CD4-positive, alpha-beta T cell treated with Interleukin-17A for 1 hour (primary cell): Measurements from ENCODE around the gene ARFIP1.

Experiments used
- DNase-seq: peaks from one replicate; pipeline ENCODE4 v3.0.0-alpha.2; 2020

Gene ARFIP1

DNA sequence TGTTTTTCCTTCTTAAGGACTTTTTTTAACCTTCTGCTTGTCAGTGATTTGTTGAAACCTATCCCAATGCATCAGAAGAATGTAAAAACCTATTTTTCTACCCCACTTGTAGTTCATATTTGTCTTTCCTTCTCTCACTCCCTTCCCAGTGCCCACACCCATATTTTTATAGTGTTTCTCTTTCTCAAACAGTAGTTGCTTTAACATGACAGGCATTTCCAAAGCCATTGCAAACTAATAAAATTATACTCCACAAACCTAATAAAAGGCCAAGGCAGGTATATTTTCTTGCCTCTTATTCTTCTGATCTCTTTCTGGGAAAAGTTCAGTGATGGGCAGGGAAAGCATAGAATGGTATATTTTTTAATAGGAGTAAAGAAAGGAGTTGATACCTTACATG lies 120.6 kb downstream of the ARFIP1 start:
- DNase-seq = no peak

DNA sequence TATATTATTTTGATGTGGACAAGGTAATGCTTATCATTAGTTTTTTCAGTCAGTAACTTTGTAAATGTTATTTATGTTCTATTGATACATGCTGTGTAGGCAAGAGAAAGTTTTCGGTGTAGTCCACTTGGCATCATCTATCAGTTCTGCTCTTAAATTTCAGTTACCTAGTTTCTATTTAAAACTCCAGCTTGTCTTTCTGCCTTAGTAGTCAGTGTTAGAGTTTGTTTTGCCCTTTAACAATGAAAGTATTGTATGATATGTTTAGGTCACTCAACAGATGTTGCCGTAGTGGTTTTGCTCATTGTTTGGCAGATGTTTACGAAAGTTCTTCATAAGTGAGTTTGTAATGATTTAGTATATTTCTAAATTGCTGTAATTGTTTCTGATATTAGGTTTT lies 121.5 kb downstream of the ARFIP1 start:
- no peak for DNase-seq

DNA sequence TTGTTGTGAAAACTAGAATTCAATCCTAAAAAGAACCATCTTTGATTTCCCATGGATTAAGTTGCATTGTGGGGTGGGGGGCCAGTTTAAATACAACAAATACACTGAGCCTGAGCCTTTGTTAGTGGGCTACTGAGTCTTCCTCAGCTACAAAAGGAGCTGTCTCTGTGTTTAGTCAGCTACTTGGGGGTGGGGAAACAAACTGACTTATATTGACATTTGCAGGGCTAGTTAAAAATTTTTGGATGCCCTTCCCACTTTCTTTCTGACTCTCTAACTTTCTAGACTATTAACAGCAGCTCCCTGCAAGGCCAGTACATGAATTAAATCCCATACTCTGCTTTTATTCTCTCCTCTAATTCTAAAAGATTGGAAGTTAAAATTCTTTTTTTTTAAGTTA lies 123.9 kb downstream of the ARFIP1 start:
- no peak for DNase-seq

DNA sequence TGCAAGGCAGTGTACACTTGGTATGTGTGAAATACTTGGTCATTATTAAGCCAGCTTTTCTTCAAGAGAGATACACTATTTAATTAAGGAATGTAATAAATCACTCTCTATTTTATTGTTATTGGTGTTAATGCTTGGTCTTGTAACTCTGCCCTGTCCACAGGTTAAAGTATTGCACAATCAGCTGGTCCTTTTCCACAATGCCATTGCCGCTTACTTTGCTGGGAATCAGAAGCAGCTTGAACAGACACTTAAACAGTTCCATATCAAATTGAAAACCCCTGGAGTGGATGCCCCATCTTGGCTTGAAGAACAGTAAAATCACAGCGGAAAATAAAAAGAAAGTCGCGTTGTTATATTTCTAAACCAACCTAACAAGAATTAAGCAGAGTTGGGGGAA lies 130.1 kb downstream of the ARFIP1 start:
- DNase-seq = no peak

DNA sequence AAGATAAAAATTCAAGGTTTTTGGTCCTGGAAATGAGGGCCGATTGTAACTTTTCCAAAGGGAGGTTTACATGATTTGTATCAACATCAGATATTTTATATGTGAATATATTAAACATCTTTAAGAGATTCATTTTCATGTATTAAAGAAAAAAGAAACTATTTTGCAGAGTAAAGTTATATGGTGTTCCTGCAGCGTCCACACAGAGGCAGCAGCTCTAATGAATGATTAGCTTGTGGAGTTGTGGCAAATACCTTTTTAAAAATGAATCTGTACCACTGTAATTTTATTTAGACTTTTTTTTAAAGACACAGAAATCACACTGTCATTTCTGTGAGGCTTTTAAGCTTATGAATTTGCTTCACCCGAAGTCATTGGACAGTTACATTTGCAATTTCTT lies 130.8 kb downstream of the ARFIP1 start:
- DNase-seq = no peak

DNA sequence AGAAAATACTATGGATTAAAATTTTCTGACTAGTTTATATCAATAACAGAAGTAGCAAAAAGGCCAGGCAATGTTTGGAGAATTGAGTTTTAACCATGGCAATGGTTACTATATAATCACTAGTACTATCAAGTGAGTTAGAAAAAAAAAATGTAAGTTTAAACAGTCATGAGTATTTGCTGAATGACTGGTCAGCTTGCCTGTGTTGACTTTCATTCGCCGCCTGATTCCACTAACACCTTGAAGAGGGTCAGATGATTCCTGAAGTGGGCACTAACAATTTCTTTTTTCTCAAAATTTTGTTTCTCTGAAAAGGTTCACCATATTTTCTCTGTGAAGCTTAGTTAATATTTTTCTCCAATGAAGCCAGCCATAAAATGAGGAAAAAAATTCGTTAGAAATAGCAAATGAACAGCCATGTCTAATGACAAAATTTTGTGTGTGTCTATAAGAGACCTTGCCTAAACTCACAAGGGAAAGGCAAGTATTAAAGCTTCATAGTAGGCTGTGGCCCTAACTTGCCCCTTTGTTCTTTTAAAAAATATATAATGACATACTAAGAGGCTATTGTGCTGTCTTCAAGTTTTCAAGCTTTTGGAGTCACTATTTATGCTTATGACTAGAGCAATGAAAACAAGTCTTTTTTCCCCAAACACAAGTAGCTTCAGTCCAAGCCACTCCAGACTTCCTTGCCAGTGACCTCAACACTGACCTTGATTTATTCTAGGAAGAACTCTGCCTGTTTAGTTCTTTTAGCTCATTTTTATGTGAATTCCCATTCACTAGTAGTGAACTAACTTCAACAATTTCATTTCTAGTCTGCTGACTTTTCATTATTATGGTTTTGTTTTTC lies 138.0 kb downstream of the ARFIP1 start:
- DNase-seq = no peak

DNA sequence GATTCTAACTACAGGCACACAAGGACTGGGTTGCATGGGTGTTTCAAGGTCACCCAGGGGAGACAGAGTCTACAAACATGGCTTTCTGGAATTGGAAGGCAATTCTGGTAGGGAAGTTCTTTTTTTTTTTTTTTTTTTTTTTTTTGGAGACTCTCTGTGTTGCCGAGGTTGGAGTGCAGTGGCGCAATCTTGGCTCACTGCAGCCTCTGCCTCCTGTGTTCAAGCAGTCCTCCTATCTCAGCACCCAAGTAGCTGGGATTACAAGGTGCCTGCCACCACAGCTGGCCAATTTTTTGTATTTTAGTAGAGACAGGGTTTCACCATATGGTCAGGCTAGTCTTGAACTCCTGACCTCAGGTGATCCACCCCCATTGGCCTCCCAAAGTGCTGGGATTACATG lies 140.1 kb downstream of the ARFIP1 start:
- DNase-seq = no peak

DNA sequence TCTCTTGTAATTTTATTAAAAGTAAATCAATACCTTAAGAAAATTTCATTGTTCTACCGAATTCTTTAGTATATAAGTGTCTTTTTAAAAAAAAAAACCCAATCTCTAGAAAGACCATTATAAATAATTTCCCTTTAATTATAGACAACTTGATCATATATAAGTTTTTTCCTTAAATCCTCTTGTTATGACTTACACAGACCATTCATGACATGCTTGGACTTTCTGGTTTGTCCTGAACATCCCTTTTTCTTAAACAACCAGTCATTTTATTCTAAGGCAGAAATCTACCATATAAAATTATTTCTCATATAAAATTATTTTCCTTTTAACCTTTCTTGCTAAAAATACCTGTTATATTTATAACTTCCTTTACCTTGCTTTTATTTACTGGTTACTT lies 141.0 kb downstream of the ARFIP1 start:
- no peak for DNase-seq

DNA sequence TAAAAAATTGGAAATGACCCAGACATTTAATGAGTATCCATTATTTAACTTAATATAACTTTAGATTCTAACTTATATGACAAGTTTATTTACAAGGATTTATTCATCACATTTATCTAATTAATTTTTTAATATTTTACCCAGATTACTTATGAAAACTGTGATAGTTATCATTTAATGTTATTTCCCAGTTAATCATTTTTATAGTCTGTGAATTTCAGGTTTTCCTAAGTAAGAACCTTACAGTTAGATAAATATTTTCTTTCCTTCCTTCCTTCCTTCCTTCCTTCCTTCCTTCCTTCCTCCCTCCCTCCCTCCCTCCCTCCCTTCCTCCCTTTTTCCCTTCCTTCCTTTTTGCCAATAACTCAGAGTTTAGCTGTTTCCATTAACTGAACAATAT lies 141.5 kb downstream of the ARFIP1 start:
- DNase-seq = no peak

DNA sequence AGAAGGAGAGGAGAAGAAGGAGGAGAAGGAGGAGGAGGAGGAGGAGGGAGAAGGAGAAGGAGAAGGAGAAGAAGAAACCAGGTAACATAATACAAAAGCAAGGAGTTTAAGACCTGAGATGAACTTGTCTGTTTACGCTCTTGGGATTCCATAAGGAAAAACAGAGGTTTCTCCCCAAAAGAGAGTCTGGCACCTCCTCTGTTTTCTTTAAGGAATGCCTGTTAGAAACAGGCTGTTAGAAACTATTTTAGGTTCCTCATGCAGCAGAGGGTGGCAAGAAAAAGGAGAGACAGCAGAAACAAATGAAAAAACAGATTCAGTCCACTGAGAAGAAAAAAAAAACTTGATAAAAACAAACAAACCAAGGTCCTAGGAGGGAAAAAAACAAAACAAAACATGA lies 146.1 kb downstream of the ARFIP1 start:
- no peak for DNase-seq

DNA sequence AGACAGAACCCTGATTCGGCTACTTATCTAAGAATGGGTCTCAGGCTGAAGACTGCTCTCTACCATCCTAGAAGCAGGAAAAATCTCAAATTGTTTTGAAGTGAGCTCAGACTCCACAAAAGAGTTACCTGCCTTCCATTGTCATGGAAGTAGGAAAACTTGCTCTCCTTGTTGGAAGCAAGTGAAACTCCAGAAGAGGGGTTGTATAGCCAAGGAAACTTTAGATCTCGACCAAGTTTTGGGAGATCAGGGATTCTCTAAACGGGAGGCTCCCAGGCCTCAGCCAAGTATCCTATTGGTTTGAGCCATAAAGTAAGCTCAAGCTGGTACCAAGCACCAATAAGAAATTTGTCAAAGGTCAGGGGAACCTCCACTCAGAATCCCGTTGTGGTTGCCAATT lies 147.2 kb downstream of the ARFIP1 start:
- no peak for DNase-seq

DNA sequence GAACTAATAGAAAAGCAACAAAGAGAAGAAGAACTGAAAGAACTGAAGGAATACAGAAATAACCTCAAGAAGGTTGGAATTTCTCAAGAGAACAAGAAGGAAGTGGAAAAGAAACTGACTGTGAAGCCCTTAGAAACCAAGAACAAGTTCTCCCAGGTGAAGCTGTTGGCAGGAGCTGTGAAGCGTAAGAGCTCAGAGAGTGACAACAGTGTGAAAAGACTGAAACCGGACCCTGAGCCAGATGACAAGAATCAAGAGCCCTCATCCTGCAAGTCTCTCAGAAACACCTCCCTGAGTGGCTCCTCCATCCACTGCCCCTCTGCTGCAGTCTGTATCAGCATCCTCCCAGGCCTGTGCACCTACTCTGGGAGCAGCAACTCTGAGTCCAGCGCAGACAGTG lies 148.0 kb downstream of the ARFIP1 start:
- DNase-seq = no peak

DNA sequence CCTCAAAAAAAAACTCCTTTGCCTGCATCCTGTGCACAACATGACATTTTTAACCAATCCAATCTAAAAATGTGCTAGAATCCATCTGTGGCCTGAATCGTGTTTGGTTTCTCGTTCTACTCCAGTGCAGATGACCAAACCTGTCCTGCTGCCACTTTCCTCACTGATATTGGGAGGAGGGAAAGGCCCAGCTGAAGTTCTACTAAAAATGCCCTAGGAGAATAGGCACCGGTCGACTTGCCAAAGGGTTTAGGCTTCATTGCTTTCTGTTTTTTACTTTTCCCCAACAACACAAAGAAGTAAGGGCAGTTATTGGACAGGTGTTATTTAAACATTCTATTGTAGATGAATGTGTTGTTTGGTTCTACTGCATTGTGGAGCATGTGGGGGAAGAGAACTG lies 148.5 kb downstream of the ARFIP1 start:
- DNase-seq = no peak

DNA sequence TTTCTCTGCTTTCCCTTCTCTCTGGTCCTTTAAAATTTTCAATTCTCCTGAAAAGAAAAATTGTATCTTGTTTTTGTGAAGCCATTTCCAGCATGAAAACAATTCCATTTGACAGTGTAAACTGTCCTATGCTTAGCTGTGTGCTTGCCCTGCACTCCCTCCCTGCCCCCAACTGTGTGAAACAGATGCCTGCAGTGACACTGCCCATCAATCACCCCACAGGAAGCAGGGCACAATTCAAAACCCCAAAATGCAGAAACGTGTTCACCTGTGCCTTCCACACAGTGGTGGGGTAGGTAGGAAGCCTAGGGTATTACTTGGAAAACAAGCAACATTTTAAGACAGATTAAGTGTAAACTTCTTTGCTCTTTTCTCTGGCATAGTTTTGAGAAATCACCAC lies 150.1 kb downstream of the ARFIP1 start:
- no peak for DNase-seq

DNA sequence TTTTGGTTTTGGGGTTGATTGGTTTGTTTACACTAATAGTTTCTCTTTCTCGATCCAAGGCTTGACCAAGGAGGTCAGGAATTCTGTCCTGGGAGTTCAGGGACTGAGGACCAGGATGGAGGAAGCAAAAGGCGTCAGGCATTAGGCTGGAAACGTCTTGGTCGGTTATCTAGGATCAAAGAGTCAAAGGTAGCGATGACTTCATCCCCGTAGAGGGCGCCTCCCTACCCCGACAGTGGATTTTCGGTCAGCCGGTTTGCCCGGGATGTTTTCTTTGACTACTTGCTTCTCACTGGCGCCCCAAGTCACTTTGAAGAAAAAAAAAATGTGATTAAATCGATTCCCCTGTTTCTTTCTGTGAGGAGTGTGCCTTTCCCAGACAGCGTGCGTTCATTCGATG lies 155.4 kb downstream of the ARFIP1 start:
- DNase-seq = no peak

DNA sequence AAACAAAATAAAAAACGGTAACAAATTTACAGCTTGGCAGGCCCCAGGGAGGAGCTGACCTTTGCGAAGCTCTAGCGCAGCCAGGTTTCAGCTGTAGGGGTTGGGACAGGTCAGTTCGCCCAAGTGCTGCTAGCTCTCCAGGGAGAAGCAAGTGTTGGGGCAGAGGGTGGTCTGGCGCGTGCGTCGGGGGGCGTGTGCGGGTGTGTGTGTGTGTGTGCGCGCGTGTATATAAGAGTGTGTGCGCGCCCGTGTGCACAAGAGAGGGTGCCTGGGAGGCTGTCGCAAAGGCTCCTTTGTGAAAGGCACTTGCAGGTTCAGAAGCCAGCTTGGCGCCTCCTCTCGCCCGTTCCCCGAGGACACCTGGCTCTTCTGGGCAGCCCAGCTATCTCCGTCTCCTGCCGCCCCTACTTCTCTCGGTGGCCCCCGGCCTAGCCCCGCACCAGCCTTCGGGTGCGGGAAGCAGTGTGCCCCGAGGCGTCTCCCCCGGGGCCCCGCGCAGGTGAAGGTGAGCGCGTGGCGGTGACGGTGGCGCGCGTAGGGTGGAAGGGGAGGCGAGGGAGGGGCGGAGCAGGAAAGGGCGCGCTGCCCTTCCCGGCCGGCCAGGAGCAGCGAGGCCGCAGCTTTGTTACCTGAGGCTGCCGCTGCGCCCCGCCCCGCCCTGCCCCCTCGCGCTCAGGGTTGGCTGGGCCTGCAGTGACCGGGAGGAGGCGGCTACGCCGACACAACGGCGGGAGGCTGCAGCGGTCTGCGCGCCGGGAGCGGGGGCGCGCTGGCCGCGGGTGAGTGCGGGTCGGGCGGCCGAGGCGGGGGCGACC lies 156.1 kb downstream of the ARFIP1 start, which contains the start of gene FHDC1:
Gene FHDC1, plus strand, starts transcription at position 693 of the 815 bp plus-strand sequence. CDS start 6,735 bp downstream, outside the sequence.
- no peak for DNase-seq

DNA sequence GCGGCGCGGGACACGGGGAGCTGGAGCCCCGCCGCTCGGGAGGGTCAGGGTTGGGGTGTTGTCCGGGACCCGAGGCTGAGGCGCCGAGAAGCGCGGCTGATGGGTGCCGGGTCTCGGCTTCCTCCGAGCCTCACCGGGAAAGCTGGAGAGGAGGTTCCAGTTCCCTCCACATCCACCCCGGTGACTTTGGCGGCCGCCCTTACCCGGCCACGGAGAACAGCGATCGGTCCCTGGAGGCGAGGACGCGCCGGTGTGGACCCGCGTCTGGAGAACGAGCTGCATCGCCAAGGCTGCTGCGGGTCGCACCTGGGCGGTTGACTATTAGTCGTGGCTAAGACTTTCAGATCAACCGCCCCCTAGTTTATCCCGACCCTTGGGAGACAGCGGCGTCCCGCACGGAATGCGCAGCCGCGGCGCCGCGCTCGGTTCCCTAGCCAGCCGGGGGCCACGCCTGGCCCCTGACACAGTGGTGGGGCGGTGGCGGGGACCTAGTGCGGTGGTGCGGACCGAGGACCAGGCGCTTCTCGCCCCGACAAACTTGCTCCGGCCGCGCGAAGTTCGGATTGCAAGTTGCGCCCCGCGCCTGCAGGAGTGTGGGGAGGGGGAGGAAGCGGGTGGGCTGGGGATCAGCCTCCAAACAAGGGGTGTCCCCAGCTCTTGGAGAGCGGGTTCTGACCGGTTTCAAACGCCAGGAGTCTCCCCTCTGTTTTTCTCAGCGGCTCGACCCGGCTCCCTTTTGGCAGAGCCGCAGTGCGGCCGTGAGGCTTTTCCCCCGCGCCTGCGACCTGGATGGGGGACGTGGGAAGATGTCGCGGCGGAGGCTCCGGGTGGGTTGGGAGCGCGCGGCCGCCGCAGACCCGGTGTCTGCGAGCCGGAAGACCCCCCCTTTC lies 156.9 kb downstream of the ARFIP1 start:
- DNase-seq = no peak

DNA sequence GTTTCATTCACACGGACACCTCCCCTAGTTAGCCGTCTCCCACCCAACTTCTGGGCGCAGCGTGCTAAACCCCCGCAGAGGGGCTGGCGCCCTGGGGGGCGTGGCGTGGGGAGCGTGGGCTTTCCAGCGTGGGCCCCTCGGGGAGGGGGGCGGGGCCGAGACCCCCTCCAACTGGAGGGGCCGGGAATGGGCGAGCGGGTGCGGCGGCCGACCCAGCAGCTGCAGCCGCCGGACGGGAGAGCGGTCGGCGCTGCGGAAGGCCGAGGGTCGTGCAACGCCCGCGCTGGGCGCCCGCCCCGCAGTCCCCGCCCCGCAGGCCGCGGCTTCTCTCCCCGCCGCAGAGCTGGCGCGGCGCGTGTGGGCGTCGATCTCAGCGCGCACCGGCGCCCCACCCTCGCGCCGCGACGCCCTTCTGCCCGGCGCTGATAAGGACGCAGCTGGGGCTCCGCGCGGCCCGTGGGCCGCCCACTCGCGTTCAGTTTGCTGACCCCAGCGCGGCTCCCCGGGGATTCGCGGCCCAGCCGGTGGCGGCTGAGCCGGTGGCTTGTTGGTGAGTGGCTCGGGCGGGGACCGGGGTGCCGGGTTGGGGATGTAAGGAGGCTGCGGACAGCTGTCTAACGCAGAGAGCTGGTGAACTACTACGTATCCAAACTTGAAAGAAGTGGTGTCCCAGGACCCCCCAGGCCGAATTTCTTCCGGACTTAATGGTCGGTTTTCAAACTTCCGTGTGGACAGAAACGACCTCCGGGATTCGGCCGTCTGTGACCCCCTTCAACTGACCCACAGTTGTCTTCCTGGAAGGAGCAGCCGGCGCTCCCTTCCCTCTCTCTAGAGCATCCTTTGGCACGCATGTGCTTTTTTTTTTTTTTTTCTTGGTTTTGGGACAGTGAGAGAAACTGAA lies 157.8 kb downstream of the ARFIP1 start:
- no peak for DNase-seq

DNA sequence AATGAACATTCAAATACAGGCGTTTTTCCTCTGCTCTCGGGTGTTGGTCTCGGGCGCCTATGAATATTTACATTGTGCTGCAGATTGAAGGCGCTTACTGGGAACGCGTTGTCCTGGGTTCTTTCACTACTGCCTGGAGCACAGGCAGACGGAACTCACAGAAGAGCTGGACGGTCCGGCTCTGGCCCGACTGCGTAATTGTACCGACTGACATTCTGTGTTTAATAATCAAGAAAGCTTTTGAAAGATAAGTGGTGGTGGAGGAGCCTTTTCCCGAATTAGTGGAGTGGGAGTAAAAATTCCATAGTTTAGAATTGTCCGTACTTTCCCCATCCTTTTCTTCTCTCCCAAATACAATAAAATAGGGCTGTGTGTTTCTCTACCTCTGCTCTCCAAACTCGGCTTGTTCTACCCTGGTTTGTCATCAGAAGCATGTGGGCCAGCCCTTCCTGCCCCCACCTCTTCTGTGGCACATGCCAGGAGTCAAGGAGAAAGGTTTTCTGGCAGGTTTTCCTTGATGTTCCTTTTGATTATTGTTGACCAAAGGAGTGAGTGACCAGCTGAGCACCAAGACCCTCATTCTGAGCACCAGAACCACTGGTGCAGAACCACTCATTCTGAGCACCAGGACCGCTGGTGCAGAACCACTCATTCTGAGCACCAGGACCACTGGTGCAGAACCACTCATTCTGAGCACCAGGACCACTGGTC lies 158.6 kb downstream of the ARFIP1 start:
- DNase-seq = no peak

DNA sequence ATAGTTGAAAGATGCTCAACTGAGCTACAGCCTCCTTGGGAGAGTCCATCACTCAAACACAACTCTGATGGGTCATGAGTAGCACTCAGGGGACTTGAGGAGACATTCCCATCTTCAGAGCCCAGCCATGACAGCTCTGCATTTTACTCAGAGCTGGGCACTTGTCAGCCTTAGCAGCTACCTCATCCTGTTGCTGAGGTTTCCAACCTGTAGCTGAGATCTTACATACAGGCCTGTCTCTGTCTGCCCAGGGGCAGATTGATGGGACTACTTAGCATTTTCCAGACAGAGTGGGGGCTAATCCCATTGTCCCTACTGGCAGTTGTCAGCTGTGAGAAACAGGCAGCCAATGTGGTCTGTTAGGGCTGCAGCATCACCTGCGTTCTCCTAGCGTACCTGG lies 159.9 kb downstream of the ARFIP1 start:
- DNase-seq = no peak

DNA sequence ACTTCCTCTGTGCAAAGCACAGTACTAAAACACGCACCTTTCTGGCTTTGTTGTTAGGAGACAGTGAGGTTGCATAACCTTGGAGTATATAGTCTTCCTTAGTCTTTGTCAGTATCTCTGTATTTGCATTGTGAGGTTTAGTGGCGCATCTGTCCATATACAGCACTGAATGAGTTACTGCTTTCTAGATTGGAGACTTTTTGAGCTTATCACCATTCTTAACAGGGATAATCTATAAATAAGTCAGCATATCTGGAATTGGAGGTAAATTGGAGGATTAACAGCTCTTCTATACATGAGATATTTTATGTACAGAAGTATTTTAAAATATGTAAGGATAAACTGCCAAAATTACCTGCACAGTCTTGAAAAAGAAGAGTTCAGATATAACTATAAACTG lies 160.7 kb downstream of the ARFIP1 start:
- no peak for DNase-seq
